H54 (cell line): ENCODE data around the gene RAB22A.

Experiments
- DNase-seq: peaks from one replicate; pipeline ENCODE4 v3.0.0; 2011; ENCODE audit warnings: low spot score, mixed read lengths; ENCODE audit not compliant: insufficient read length
- FAIRE-seq: peaks from 3 replicates; lab custom pipeline; 2011; peaks lifted over from hg19 to GRCh38; lab: Jason Lieb, UNC
- POLR2A ChIP-seq: IDR thresholded peaks from 2 replicates; pipeline ENCODE4 v1.6.1; 2011; ENCODE audit warnings: low read depth, mild to moderate bottlenecking, low read length

RAB22A gene

DNA sequence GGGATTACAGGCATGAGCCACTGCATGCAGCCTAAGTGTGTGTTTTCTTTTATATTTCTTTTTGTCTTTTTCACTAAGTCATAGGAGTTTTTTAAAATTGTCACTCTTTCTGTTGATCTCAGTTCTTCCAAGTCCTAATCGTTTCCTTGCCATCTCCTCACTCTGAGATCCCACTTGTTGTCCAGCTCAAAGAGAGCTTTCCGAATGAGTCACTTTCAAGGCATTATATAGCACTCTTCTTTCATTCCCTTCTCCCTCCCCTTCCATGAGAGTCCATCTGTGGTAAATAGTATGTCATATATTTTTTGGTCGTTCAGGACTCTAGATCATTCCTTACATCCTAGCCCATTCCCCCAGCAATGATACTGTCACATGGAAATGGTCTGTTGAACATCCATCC is 83.8 kb downstream of the RAB22A start:
- DNase-seq = no peak
- FAIRE-seq = no peak
- no peak for TF ChIP-seq POLR2A

DNA sequence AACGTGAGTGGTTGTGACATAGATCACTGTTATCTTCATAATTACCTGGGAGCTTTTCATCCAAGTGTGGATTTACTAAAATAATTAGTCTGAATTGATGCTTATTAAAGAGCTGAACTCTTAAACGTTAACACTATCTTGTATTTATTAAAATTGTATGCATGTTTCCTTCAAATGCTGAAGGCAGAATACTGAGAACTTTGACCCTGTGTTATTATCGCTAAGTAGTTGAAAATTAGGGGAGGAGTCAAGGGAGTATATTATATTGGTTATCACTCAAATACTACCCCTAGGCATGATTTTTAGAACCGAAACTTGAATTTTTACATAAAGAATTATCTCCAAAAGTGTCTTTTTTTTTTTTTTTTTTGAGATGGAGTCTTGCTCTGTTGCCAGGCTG is 85.3 kb downstream of the RAB22A start:
- no peak for DNase-seq

DNA sequence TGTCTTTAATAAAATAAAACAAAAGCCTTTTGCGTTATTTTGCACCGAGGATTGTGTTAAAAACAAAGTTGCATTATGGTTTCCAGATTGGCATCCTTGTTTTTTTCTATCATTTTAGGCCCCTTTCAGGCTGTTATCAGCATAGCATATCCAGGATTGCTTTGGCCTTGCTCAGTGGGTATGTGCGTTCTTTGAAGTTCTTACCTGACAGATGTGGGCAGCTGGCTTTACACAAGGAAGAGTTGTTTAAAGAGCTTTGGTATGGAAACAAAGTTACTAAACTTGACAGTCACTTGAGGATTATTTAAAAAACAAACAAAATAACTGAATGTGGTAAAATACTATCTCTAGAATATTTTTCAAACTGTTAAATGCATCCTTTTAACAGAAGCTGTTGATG is 86.1 kb downstream of the RAB22A start:
- no peak for TF ChIP-seq POLR2A
- FAIRE-seq = no peak
- DNase-seq = no peak

More for the DNA sequence above, 85.3 kb downstream of the RAB22A start:
- TF ChIP-seq POLR2A = no peak
- no peak for FAIRE-seq

DNA sequence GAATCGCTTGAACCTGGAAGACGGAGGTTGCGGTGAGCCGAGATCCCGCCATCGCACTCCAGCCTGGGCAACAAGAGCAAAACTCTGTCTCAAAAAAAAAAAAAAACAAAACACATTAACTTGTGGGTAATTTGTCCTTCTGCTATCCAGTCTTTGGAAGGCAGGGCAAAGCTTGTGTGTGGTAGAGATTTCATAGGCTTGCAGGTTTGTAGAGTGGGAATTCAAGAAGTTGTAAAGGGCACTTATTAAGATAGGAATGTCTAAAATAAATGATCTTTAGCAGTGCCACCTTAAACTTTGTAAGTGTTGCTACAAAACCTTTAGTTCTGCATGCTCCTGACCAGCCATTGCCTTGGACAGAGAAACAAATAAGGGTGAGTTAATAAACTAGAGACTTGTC is 87.9 kb downstream of the RAB22A start:
- TF ChIP-seq POLR2A = no peak
- no peak for FAIRE-seq
- DNase-seq = no peak

GRCh38 chr20:58398254-58398653 is 88.7 kb downstream of the RAB22A start:
- TF ChIP-seq POLR2A = no peak
- DNase-seq = no peak
- FAIRE-seq = no peak

GRCh38 chr20:58399926-58400325 is 90.4 kb downstream of the RAB22A start:
- FAIRE-seq (no peak), DNase-seq (no peak)
- TF ChIP-seq POLR2A = no peak

DNA sequence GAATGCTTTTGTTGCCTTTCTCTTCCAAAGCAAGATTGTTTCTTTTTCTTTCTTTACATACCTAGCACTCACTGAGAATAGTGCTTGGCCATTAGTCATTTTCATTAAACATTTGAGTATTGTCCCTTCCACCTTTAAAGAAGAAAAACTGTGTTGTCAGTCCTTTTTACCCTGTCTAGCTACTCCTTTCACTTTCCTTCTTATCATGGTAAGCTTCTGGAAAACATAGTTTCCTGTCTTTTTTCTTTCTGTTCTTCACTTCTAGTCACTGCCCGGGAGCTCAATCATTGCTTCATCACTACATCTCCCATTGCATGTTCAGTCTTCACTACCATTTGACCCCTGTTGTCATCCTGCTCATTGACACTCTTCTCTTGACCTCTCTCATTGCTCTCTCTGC is 91.6 kb downstream of the RAB22A start:
- TF ChIP-seq POLR2A = no peak
- DNase-seq = no peak
- FAIRE-seq = no peak

DNA sequence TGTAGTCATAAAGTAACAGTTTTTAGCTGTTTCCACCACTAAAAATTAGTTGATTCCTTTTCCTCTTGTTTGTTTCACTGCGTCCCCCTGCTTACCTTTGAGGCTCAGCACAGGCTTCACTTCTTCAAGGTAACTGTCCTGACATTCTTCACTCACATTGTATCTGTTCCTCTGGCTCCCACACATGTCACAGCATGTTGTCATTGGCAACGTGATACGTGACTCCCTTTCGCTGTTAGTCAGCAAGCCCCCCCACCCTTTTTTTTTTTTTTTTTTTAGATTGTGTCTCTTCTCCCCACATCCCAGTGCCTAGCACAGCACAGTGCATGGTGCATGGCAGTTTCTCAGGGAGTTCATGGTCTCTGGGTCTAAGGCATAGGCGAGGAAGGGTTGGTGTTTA is 92.8 kb downstream of the RAB22A start:
- FAIRE-seq (no peak), DNase-seq (no peak)
- no peak for TF ChIP-seq POLR2A

GRCh38 chr20:58402827-58403226 is 93.3 kb downstream of the RAB22A start:
- FAIRE-seq (no peak), DNase-seq (no peak)
- TF ChIP-seq POLR2A = no peak

DNA sequence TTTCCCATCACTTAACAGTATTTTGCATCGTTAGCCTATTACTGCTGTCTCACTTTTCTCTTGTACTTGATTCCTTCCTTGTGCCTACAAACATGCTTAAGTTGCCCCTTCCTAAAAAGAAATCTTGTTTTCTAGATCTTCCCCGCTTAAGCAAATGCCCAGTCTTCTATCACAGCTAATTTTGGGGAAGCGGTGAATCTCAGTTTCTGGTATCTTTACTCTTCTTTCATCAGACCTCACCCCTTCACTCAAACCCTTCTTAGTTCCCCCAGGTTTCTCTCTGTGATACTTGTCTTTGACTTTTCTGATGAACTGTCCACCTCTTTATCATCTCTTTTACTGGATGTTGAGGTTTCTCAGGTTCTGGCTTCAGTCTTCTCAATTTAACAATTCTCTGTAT is 93.8 kb downstream of the RAB22A start:
- FAIRE-seq = no peak
- no peak for DNase-seq
- TF ChIP-seq POLR2A = no peak

DNA sequence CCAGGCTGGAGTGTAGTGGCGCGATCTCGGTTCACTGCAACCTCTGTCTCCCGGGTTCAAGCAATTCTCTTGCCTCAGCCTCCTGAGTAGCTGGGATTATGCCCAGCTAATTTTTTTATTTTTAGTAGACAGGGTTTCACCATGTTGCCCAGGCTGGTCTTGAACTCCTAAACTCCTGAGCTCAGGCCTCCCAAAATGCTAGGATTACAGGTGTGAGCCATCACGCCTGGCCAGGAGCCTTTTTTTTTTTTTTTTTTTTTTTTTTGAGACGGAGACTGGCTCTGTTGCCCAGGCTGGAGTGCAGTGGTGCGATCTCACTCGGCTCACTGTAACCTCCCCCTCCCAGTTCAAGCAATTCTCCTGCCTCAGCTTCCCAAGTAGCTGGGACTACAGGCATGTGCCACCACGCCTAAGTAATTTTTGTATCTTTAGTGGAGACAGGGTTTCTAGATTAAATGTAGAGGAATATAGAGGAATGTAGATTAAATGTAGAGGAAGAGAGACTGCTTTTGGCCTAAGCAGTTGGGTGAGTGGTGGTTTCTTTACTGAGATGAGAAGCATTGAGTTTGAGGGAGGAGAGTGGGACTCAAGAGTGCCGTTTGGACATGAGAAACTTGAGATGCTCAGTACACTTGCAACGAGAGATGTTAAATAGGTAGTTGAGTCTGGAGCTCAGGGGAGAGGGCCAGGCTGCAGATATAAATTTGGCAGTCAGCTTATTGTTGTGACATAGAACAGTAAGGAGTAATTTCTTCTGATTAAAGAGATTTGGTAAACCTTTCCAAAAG is 96.2 kb downstream of the RAB22A start:
- no peak for TF ChIP-seq POLR2A
- DNase-seq = no peak
- no peak for FAIRE-seq

DNA sequence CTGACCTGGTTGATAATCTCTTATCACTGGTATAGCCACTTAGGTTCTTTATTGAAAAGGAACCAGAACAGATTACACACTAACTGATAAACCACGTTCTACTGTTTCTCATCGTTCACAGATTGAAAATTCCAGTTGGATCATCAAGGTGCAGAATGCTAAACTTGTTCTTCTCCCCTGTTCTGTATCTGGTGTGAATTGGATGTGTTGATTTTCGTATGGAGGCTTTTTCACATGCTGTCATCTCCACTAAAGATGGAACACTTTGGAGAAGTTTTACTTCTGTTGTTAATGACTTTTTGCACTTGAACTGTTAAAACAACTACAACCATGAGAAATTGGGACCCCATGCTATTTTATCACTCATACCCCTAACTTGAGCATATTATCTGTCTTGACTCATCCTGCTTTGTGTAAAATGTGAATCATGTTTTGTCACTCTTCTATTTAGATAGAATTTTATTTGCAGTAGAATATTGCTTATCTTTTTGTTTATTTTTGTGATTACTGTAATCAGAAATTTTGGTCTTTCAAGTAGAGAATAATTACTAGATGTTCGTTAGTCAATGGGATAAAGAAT is 97.0 kb downstream of the RAB22A start:
- no peak for TF ChIP-seq POLR2A
- DNase-seq = no peak
- no peak for FAIRE-seq

DNA sequence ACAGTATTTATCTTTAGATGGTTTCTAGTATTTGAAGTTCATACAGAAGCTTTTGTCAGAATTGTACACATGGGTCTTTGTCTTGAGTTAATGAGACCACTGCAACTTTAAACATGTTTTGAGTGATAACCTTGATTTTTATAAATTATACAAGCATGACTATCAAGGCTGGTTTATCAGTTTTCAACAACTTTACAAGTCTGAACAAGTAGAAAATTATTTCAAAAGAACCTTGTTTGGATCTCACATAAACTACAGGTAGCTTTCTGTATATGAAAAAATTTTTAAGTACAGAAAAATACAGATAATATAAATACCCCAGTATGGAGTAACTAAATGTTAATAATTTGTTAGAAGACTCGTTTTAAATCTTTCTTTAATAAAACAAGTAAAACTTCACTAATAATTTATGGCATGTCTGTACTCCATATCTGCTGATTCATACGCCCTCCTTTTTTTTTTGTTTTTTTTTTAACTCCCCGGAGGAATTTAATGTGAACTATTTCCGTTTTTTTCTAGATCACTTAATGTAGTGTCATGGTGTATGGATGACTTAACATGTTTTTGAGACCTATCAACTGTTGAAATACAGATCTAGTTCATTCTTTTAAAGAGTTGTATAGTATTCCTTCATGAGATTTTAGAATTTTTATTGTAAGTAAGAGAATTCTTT is 97.8 kb downstream of the RAB22A start:
- DNase-seq = no peak
- FAIRE-seq = no peak
- no peak for TF ChIP-seq POLR2A

GRCh38 chr20:58407966-58408557 is 98.5 kb downstream of the RAB22A start:
- FAIRE-seq (no peak), DNase-seq (no peak)
- no peak for TF ChIP-seq POLR2A
